ENCODE data around the gene CD248. TPM values are rescaled to one million over a fixed set of nuclear protein-coding genes. Genes with fewer than 3 reads are reported as not detected.

The CD248 gene
- total RNA-seq, 1 experiment from 2014 or later: 2.6 TPM

DNA sequence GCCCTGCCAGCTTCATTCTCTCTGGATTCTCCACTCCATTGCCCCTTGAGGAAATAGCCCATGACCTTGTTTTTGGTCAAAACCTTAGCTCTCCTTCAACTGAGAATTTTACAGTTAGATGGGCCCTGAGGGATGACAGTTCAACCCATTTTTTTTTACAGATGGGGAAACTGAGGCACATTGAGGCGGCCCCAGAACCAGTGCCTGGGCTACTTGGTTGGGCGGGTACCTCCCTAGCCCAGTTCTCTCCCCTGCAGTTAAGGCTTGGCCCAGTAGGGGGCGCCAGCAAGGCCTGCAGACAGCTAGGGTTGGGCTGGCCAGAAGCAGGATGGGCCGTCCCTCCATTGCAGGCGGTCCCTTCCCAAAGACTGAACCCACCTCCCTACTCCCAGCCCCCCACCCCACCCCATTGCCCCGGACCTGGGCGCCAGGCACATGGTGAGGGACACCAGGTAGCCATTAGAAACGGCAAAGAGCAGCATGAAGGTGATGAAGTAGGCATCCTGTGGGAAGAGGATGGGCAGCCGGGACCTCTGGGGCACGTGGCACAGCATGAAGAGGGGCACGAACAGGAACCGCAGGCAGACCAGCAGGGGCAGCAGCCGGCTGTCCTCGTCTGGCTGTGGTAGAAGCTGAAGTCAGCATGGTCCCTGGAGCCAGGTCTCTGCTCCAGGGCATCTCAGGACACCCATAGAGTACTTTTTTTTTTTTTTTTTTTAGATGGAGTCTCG lies 47.1 kb upstream of the CD248 start (continued):
- TF ChIP-seq, protein P1, sequence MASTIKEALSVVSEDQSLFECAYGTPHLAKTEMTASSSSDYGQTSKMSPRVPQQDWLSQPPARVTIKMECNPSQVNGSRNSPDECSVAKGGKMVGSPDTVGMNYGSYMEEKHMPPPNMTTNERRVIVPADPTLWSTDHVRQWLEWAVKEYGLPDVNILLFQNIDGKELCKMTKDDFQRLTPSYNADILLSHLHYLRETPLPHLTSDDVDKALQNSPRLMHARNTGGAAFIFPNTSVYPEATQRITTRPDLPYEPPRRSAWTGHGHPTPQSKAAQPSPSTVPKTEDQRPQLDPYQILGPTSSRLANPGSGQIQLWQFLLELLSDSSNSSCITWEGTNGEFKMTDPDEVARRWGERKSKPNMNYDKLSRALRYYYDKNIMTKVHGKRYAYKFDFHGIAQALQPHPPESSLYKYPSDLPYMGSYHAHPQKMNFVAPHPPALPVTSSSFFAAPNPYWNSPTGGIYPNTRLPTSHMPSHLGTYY (CRISPR knock-in tag; IDR thresholded peaks at IDR 0.05): 0 out of 2 replicates have a peak, but pooled peaks have one; percentile 1
- no peak for TF ChIP-seq ZBTB21 (CRISPR knock-in tag; IDR thresholded peaks at IDR 0.05; ENCODE audit: borderline replicate concordance)
- TF ChIP-seq, protein P2, sequence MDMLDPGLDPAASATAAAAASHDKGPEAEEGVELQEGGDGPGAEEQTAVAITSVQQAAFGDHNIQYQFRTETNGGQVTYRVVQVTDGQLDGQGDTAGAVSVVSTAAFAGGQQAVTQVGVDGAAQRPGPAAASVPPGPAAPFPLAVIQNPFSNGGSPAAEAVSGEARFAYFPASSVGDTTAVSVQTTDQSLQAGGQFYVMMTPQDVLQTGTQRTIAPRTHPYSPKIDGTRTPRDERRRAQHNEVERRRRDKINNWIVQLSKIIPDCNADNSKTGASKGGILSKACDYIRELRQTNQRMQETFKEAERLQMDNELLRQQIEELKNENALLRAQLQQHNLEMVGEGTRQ (CRISPR knock-in tag; IDR thresholded peaks at IDR 0.05): no peak
- TF ChIP-seq, protein P3, sequence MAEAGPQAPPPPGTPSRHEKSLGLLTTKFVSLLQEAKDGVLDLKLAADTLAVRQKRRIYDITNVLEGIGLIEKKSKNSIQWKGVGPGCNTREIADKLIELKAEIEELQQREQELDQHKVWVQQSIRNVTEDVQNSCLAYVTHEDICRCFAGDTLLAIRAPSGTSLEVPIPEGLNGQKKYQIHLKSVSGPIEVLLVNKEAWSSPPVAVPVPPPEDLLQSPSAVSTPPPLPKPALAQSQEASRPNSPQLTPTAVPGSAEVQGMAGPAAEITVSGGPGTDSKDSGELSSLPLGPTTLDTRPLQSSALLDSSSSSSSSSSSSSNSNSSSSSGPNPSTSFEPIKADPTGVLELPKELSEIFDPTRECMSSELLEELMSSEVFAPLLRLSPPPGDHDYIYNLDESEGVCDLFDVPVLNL (CRISPR knock-in tag; IDR thresholded peaks at IDR 0.05; ENCODE audit: borderline replicate concordance, low read depth): no peak
- TF ChIP-seq, protein P4, sequence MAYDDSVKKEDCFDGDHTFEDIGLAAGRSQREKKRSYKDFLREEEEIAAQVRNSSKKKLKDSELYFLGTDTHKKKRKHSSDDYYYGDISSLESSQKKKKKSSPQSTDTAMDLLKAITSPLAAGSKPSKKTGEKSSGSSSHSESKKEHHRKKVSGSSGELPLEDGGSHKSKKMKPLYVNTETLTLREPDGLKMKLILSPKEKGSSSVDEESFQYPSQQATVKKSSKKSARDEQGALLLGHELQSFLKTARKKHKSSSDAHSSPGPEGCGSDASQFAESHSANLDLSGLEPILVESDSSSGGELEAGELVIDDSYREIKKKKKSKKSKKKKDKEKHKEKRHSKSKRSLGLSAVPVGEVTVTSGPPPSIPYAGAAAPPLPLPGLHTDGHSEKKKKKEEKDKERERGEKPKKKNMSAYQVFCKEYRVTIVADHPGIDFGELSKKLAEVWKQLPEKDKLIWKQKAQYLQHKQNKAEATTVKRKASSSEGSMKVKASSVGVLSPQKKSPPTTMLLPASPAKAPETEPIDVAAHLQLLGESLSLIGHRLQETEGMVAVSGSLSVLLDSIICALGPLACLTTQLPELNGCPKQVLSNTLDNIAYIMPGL (CRISPR knock-in tag; IDR thresholded peaks at IDR 0.05): no peak
- TF ChIP-seq, protein P5, sequence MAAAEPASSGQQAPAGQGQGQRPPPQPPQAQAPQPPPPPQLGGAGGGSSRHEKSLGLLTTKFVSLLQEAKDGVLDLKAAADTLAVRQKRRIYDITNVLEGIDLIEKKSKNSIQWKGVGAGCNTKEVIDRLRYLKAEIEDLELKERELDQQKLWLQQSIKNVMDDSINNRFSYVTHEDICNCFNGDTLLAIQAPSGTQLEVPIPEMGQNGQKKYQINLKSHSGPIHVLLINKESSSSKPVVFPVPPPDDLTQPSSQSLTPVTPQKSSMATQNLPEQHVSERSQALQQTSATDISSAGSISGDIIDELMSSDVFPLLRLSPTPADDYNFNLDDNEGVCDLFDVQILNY (CRISPR knock-in tag; IDR thresholded peaks at IDR 0.05): no peak
- no peak for TF ChIP-seq ZNF317 (CRISPR knock-in tag; IDR thresholded peaks at IDR 0.05; ENCODE audit: borderline replicate concordance, low read depth)
- TF ChIP-seq ETV6 (CRISPR knock-in tag; IDR thresholded peaks at IDR 0.05): no peak
- no peak for TF ChIP-seq SOX15 (CRISPR knock-in tag; IDR thresholded peaks at IDR 0.05)
- no peak for TF ChIP-seq NR2C2 (CRISPR knock-in tag; IDR thresholded peaks at IDR 0.05)
- TF ChIP-seq, protein P6, sequence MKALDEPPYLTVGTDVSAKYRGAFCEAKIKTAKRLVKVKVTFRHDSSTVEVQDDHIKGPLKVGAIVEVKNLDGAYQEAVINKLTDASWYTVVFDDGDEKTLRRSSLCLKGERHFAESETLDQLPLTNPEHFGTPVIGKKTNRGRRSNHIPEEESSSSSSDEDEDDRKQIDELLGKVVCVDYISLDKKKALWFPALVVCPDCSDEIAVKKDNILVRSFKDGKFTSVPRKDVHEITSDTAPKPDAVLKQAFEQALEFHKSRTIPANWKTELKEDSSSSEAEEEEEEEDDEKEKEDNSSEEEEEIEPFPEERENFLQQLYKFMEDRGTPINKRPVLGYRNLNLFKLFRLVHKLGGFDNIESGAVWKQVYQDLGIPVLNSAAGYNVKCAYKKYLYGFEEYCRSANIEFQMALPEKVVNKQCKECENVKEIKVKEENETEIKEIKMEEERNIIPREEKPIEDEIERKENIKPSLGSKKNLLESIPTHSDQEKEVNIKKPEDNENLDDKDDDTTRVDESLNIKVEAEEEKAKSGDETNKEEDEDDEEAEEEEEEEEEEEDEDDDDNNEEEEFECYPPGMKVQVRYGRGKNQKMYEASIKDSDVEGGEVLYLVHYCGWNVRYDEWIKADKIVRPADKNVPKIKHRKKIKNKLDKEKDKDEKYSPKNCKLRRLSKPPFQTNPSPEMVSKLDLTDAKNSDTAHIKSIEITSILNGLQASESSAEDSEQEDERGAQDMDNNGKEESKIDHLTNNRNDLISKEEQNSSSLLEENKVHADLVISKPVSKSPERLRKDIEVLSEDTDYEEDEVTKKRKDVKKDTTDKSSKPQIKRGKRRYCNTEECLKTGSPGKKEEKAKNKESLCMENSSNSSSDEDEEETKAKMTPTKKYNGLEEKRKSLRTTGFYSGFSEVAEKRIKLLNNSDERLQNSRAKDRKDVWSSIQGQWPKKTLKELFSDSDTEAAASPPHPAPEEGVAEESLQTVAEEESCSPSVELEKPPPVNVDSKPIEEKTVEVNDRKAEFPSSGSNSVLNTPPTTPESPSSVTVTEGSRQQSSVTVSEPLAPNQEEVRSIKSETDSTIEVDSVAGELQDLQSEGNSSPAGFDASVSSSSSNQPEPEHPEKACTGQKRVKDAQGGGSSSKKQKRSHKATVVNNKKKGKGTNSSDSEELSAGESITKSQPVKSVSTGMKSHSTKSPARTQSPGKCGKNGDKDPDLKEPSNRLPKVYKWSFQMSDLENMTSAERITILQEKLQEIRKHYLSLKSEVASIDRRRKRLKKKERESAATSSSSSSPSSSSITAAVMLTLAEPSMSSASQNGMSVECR (CRISPR knock-in tag; IDR thresholded peaks at IDR 0.05; ENCODE audit: borderline replicate concordance): no peak
- TF ChIP-seq GABPB1 (CRISPR knock-in tag; IDR thresholded peaks at IDR 0.05): no peak
- TF ChIP-seq FOXP1 (CRISPR knock-in tag; IDR thresholded peaks at IDR 0.05; ENCODE audit: borderline replicate concordance): peak; percentile 15; the same call in 1 of the 2 replicates
- TF ChIP-seq, protein P7, sequence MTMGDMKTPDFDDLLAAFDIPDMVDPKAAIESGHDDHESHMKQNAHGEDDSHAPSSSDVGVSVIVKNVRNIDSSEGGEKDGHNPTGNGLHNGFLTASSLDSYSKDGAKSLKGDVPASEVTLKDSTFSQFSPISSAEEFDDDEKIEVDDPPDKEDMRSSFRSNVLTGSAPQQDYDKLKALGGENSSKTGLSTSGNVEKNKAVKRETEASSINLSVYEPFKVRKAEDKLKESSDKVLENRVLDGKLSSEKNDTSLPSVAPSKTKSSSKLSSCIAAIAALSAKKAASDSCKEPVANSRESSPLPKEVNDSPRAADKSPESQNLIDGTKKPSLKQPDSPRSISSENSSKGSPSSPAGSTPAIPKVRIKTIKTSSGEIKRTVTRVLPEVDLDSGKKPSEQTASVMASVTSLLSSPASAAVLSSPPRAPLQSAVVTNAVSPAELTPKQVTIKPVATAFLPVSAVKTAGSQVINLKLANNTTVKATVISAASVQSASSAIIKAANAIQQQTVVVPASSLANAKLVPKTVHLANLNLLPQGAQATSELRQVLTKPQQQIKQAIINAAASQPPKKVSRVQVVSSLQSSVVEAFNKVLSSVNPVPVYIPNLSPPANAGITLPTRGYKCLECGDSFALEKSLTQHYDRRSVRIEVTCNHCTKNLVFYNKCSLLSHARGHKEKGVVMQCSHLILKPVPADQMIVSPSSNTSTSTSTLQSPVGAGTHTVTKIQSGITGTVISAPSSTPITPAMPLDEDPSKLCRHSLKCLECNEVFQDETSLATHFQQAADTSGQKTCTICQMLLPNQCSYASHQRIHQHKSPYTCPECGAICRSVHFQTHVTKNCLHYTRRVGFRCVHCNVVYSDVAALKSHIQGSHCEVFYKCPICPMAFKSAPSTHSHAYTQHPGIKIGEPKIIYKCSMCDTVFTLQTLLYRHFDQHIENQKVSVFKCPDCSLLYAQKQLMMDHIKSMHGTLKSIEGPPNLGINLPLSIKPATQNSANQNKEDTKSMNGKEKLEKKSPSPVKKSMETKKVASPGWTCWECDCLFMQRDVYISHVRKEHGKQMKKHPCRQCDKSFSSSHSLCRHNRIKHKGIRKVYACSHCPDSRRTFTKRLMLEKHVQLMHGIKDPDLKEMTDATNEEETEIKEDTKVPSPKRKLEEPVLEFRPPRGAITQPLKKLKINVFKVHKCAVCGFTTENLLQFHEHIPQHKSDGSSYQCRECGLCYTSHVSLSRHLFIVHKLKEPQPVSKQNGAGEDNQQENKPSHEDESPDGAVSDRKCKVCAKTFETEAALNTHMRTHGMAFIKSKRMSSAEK (CRISPR knock-in tag; IDR thresholded peaks at IDR 0.05; ENCODE audit: borderline replicate concordance): peak; percentile 74; the same call in 1 of the 2 replicates
- no peak for TF ChIP-seq MYBL2 (CRISPR knock-in tag; IDR thresholded peaks at IDR 0.05)
- TF ChIP-seq NR3C1 (CRISPR knock-in tag; conservative IDR thresholded peaks at IDR 0.05; ENCODE audit: low read depth): no peak
- TF ChIP-seq ZNF138 (CRISPR knock-in tag; conservative IDR thresholded peaks at IDR 0.05): no peak
- no peak for TF ChIP-seq CBFB (CRISPR knock-in tag; IDR thresholded peaks at IDR 0.05; ENCODE audit: low read depth)
- TF ChIP-seq ZNF671 (CRISPR knock-in tag; IDR thresholded peaks at IDR 0.05): 0 out of 2 replicates have a peak, but pooled peaks have one; percentile 38
- no peak for TF ChIP-seq PRRX2 (CRISPR knock-in tag; IDR thresholded peaks at IDR 0.05)
- TF ChIP-seq FOXJ3 (CRISPR knock-in tag; IDR thresholded peaks at IDR 0.05; ENCODE audit: borderline replicate concordance): no peak
- no peak for TF ChIP-seq KAT7 (CRISPR knock-in tag; IDR thresholded peaks at IDR 0.05; ENCODE audit: borderline replicate concordance)
